GM18508 (cell line): ENCODE measurements around the gene SYT3.
"Not testable (repeated sequence)": the region's sequence is repeated elsewhere in the genome, so short reads cannot be mapped to it uniquely, and the experiment has no call there.

Experiments used
- ATAC-seq: cut with Tn5 transposase; IDR thresholded peaks from one replicate; pipeline ENCODE4 v1.9.1; 2021; ENCODE audit warnings: moderate number of reproducible peaks; ENCODE audit not compliant: insufficient read depth, unreplicated experiment

Gene SYT3

GRCh38 chr19:50607388-50607787, 32.3 kb downstream of the SYT3 start:
- ATAC-seq, result no peak

DNA sequence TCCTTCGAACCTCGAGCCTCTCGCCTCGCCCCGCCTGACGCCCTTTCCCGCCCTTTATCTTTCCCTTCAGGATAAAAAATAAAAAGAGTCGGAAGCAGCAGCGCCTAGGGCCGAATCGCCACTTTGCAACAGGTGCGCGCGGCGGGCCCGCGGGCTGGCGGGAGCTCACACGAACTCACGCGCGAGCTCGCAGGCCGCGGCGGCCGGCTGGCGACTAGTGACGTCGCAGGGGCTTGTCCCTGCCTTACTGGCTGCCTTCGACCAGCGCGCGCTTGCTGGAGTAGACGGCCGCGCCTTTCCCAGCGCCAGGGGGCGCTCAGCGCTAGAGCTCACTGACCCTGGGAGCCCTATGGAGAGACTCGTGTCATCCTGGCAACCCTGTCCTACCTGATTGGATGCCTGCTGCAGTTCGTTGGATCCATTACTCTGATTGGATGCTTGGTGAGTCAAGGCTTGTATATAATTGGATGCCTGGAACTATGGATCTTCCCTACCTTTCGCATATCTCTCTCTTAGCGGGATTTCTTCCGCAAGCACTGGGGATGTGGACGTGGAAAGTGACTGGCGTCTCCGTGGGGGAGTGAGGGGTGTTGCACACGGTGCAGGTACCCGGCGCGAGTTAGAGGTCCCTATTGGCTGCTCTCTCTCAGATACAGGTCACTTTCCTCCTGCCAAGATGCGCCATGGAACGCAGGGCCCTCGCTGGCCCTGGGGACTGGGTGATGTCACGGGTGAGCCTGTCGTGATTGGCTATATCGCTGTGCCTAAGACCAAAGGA, 33.4 kb downstream of the SYT3 start:
- not testable (repeated sequence) for ATAC-seq

DNA sequence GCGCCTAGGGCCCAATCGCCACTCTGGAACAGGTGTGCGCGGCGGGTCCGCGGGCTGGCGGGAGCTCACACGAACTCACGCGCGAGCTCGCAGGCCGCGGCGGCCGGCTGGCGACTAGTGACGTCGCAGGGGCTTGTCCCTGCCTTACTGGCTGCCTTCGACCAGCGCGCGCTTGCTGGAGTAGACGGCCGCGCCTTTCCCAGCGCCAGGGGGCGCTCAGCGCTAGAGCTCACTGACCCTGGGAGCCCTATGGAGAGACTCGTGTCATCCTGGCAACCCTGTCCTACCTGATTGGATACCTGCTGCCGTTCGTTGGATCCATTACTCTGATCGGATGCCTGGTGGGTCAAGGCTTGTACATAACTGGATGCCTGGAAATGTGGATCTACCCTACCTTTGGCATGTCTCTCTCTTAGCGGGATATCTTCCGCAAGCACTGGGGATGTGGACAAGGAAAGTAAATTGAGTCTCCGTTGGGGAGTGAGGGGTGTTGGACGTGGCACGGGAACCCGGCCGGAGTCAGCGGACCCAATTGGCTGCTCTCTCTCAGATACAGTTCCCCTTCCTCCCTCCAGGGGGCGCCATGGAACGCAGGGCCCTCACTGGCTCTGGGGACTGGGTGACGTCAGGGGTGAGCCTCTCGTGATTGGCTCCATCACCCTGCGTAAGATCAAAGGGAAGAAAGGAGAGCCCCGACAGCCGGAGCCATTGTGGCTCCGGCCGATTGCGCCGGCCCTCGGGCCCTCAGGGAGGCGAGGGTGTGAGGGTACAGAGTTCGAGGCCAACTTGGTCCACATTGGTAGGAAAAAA, 35.2 kb downstream of the SYT3 start:
- not testable (repeated sequence) for ATAC-seq

- ATAC-seq, result no peak
Observed at GRCh38 chr19:50602935-50603334, 36.7 kb downstream of the SYT3 start.

GRCh38 chr19:50602496-50602895, 37.2 kb downstream of the SYT3 start:
- no peak for ATAC-seq

DNA sequence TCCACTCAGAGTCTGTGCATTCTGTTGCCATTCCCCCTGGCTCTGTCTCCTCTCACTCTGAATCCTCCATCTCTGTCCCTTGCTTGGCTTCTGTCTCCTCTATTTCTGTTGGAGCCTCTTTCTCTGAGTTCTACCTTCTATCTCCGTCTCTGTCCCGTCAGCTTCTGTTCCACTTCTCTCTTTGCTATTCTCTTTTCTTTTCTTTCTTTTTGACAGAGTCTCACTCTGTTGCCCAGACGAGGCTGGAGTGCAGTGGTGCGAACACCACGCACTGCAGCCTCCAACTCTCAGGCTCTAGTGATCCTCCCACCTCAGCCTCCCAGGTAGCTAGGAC, 37.6 kb downstream of the SYT3 start:
- ATAC-seq, result no peak

DNA sequence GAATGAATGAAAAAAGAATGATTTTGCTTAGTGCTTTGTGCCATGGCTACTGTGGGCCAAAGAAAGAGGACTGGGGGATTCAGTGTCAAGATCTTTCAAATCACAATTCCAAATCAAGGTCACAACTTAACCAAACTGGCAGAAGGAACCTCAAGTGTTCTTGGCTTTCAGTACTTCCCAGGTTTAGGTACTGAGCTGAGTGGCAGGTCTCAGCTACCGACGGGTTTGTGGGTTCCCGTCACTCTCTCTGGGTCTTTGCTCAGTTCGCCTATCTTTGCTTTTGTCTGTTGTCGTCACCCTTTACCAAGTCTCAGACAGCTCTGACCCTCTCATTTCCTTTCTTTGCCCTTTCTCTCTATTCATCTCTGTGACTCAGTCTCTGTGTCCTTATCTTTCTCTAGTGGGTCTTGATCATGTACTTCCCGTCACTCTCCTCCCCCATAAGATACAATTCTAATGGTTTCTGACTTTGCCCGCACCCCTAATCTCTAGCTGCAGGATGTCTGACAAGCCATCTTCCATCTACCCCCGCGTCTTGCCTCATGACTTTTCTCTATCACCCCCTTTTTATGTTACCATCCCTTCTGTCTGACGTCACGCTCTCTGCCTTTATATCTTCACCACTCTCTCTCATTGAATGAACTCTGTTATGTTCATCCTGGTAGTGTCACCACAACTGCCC, 38.1 kb downstream of the SYT3 start:
- ATAC-seq, result no peak

- ATAC-seq, result no peak
Observed at GRCh38 chr19:50599427-50599826, 40.3 kb downstream of the SYT3 start.

DNA sequence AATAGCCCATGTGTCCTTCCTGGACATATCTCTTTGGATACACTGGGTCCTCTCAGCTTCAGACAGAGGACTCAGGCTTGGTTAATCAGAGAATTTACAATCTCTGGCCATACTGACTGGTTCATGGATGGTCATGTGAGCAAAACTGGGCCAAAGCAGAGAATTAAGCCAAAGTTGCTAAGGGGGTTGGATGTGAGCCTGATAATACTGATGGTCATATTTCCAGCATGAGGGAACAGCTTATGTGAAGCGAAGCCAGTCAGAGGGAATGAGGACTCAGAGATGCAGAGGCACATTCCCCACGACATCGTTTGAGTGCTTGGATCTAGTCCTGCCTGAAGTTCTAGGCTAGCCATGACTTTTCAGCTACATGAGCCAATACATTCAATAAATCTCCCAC, 49.5 kb downstream of the SYT3 start:
- ATAC-seq, result no peak

DNA sequence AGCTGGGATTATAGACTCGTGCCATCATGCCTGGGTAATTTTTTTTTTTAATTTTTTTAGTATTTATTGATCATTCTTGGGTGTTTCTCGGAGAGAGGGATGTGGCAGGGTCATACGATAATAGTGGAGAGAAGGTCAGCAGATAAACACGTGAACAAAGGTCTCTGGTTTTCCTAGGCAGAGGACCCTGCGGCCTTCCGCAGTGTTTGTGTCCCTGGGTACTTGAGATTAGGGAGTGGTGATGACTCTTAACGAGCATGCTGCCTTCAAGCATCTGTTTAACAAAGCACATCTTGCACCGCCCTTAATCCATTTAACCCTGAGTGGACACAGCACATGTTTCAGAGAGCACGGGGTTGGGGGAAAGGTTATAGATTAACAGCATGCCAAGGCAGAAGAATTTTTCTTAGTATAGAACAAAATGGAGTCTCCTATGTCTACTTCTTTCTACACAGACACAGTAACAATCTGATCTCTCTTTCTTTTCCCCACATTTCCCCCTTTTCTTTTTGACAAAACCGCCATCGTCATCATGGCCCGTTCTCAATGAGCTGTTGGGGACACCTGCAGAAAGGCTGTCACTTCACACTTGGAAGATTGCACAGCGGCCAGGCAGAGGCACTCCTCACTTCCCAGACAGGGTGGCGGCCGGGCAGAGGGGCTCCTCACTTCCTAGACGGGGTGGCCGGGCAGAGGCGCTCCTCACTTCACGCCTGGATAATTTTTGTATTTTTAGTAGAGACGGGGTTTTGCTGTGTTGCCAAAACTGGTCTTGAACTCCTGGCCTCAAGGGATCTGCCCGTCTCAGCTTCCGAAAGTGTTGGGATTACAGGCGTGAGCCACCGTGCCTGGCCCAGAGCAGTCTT, 57.7 kb downstream of the SYT3 start:
- ATAC-seq, result not testable (repeated sequence)

DNA sequence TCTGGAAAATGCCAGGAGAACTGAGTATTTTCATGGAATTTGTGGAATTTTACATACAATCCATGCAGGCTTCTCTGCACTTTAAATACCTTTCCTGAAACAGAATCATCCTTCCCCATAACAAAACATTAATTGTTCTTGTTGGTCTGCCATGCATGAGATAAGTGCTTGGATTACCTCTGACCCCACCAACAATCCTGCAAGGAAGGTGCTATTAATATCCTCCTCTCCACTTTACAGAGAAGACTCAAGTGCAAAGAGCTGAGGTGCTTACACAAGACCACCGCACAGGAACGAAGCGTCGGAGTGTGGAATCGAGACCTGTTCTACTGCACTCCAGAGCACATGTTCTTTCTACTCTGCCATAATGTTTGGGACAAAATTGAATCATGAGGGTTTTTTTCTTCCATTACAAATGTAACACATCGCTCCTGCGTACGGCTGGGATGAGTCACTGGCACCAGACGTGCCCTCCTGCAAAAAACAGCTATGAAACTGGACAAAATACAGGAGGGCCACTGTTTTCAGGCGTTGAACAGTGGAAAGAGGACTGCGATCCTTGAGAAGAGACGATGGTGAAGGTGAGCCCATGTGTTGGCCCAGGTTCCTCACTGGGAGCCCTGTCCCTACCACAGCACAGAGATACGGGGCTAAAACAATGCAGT, 58.6 kb downstream of the SYT3 start:
- ATAC-seq, result no peak

- no peak for ATAC-seq
Observed at GRCh38 chr19:50580240-50580639, 59.4 kb downstream of the SYT3 start.

DNA sequence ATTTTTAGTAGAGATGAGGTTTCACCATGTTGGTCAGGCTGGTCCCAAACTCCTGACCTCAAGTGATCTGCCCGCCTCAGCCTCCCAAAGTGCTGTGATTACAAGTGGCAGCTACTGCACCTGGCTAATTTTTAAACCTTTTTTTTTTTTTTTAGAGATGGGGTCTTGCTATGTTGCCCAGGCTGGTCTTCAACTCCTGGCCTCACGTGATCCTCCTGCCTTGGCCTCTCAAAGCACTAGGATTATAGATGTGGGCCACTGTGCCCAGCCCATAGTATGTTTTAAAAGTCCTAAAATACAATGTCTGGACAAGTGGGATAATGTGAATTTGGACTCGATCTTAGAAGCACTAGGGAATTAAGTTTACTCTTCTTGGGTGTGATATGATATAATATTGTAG, 62.9 kb downstream of the SYT3 start:
- ATAC-seq, result not testable (repeated sequence)

DNA sequence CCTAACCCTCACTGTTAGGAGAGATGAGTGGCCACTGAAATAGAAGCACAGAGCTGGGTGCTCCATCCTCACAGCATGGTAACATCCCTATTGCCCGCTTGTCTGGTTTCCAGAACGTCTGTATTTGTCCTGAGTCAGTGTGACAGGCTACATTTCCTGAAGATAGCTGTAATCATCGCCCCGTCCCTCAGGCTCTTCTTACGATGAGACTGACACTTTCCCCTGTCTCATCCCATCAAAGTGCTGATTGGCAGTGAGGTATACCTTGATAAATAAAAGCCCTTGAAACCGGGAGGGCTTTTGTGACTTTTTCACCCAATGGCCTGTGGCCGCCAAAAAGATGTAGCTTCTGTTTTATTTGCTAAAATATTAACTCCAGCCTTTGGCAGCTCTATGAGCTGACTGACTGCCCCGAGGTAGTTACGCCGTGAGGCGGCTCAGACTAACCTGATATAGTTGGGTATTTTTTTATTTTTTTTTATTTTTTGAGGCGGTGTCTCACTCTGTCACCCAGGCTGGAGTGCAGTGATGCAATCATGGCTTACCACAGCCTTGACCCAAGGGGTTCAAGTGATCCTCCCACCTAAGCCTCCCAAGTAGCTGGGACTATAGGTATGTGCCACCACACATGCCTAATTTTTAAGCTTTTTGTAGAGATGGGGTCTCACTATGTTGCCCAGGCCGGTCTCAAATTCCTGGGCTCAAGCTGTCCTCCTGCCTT, 65.8 kb downstream of the SYT3 start:
- no peak for ATAC-seq
